Measurements from ENCODE around the gene ZNF335. TPM values are rescaled to one million over a fixed set of nuclear protein-coding genes. Genes with fewer than 3 reads are reported as not detected.
"Not testable (repeated sequence)": the region's sequence is repeated elsewhere in the genome, so short reads cannot be mapped to it uniquely, and the experiment has no call there.

ZNF335 gene
- total and polyA plus RNA-seq, 11 donors, result 5.6 to 14.9 (median 7.5) TPM

GRCh38 chr20:45994761-45995493 lies 22.9 kb upstream of the ZNF335 start:
- no peak for ATAC-seq
- intact Hi-C loops (cut with DNase I), result loop anchor here in 1 of 10 donors (5.0 kb wide), 1 partner anchor 52 kb away; no protein-coding TSS in a partner anchor

GRCh38 chr20:45993197-45993951 lies 21.4 kb upstream of the ZNF335 start:
- 60 to 73% (median 66%) methylated on average over 10 to 12 of the region's 12 CpGs for WGBS, 4 donors
- Histone ChIP-seq H3K27me3 (peaks cover 0 to 81% (median 9%) of the 10 kb centered on the region in 9 donors), H3K27ac (no peak overlapping the region), H3K4me3 (no peak overlapping the region), H3K9me3 (no peaks in the 10 kb centered on the region), H3K36me3 (no peaks in the 10 kb centered on the region), H3K4me1 (peaks cover 0 to 11% (median 0%) of the 10 kb centered on the region in 12 donors)
- DNase-seq, result peak in 1 of 5 donors; percentile 10
- ATAC-seq, result peak in 1 of 4 donors; percentile 34
- intact Hi-C loops (cut with DNase I), result no loop called here
- TF ChIP-seq, protein P1, sequence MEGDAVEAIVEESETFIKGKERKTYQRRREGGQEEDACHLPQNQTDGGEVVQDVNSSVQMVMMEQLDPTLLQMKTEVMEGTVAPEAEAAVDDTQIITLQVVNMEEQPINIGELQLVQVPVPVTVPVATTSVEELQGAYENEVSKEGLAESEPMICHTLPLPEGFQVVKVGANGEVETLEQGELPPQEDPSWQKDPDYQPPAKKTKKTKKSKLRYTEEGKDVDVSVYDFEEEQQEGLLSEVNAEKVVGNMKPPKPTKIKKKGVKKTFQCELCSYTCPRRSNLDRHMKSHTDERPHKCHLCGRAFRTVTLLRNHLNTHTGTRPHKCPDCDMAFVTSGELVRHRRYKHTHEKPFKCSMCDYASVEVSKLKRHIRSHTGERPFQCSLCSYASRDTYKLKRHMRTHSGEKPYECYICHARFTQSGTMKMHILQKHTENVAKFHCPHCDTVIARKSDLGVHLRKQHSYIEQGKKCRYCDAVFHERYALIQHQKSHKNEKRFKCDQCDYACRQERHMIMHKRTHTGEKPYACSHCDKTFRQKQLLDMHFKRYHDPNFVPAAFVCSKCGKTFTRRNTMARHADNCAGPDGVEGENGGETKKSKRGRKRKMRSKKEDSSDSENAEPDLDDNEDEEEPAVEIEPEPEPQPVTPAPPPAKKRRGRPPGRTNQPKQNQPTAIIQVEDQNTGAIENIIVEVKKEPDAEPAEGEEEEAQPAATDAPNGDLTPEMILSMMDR (IDR thresholded peaks at IDR 0.05), result no peak
- TF ChIP-seq POLR2A (IDR thresholded peaks at IDR 0.05), result no peak

More at GRCh38 chr20:45994761-45995493, 22.9 kb upstream of the ZNF335 start:
- WGBS, 4 donors, result 58 to 61% (median 59%) methylated on average over 9 of the region's 9 CpGs
- peaks cover 0 to 81% (median 11%) of the 10 kb centered on the region in 9 donors for H3K27me3 ChIP-seq
- no peak overlapping the region for H3K4me3 ChIP-seq
- peak in 1 of 5 donors; percentile 6 for DNase-seq
- no peak for TF ChIP-seq POLR2A (IDR thresholded peaks at IDR 0.05)
- TF ChIP-seq, protein P1 (IDR thresholded peaks at IDR 0.05), result no peak
- no peaks in the 10 kb centered on the region for H3K36me3 ChIP-seq
- peaks cover 0 to 26% (median 0%) of the 10 kb centered on the region in 12 donors for H3K4me1 ChIP-seq
- no peak overlapping the region for H3K27ac ChIP-seq
- H3K9me3 ChIP-seq, result no peaks in the 10 kb centered on the region

DNA sequence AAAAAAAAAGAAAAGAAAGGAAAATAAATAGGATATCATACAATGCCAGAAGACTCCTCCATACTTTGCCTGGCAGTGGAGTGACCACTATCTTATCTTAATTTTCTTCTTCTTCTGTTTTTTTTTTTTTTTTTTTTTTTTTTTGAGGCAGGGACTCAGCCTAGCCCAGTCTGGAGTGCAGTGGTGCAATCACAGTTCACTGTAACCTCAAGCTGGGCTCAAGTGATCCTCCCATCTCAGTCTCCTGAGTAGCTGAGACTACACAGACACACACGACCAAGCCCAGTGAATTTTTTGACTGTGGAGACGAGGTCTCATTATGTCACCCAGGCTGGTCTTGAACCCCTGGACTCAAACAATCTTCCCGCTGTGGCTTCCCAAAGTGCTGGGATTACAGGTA lies 19.6 kb upstream of the ZNF335 start:
- H3K27me3 ChIP-seq, result peaks cover 0 to 71% (median 9%) of the 10 kb centered on the region in 9 donors
- ATAC-seq (no peak), DNase-seq (peak in 1 of 5 donors; percentile 4)
- no peak for TF ChIP-seq POLR2A (IDR thresholded peaks at IDR 0.05)
- TF ChIP-seq, protein P1 (IDR thresholded peaks at IDR 0.05), result no peak
- WGBS, 4 donors, result 79 to 87% (median 82%) methylated on average over 3 of the region's 3 CpGs
- no peak overlapping the region for H3K27ac ChIP-seq
- no peaks in the 10 kb centered on the region for H3K36me3 ChIP-seq
- intact Hi-C loops (cut with DNase I), result no loop called here
- H3K4me1 ChIP-seq, result peaks cover 0 to 6% (median 0%) of the 10 kb centered on the region in 12 donors
- no peak overlapping the region for H3K4me3 ChIP-seq
- no peaks in the 10 kb centered on the region for H3K9me3 ChIP-seq

DNA sequence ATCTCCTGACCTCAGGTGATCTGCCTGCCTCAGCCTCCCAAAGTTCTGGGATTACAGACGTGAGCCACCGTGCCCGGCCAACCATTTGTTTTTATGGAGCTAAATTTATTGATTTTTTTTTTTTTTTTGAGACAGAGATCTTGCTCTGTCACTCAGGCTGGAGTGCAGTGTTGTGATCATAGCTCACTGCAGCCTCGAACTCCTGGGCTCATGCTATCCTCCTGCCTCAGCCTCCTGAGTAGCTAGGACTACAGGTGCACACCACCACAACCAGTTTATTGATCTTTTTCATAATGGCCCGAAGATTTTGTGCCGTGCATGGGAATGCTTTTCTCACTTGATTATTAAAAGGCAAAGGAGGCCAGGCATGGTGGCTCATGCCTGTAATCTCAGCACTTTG lies 16.8 kb upstream of the ZNF335 start:
- H3K9me3 ChIP-seq; H3K4me1 ChIP-seq; H3K27ac ChIP-seq; H3K4me3 ChIP-seq; H3K36me3 ChIP-seq; ATAC-seq; DNase-seq; intact Hi-C loops (cut with DNase I): not testable (repeated sequence)
- 74 to 82% (median 80%) methylated on average over 6 of the region's 6 CpGs for WGBS, 4 donors
- peaks cover 0 to 58% (median 4%) of the 10 kb centered on the region in 9 donors for H3K27me3 ChIP-seq
